ENCODE results near the gene KLHL35. TPM values are rescaled to one million over a fixed set of nuclear protein-coding genes. Genes with fewer than 3 reads are reported as not detected.

The KLHL35 gene
- total and polyA plus RNA-seq, 2 of the 4 experiments (the other 2 are of a cell fraction): 1.6 to 3.3 TPM

DNA sequence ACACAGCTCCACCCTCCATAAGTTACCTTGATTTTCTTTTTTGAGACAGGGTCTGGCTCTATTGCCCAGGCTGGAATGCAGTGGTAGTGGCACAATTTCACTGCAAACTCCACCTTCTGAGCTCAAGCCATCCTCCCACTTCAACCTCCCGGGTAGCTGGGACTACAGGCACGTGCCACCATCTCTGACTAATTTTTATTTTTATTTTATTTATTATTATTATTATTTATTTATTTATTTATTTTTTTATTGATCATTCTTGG, 24.1 kb downstream of the KLHL35 start:
- ChIA-PET POLR2A (ENCODE audit: unreplicated experiment) (no interaction called here), CTCF (interaction anchor here (1.7 kb wide), 1 partner anchor 10 kb away, joined by 3 read pairs; no protein-coding TSS in a partner anchor)
- WGBS, 2 experiments (ENCODE audit: extremely low coverage in 2 of 2, insufficient read length in 1 of 2): no CpG with 5 or more reads among the region's 2 CpGs
- Histone ChIP-seq H4K91ac (ENCODE audit: insufficient read depth, low read depth, low read length) (no peak overlapping the region), H3K4me3 (ENCODE audit: insufficient read depth, low read depth, low read length) (no peak overlapping the region), H3K9me3 (ENCODE audit: control insufficient read depth, insufficient read depth, low read length) (no peaks in the 10 kb centered on the region), H4K20me1 (ENCODE audit: insufficient read depth, low read length) (peaks cover 60% of the 10 kb centered on the region), H3K18ac (ENCODE audit: low read depth, low read length) (no peak overlapping the region), H2BK5ac (ENCODE audit: low read depth, low read length, poor library complexity, severe bottlenecking) (no peak overlapping the region), H2BK15ac (ENCODE audit: low read depth, low read length) (no peak overlapping the region), H3K27me3 (ENCODE audit: control insufficient read depth, insufficient read depth, low read length) (no peaks in the 10 kb centered on the region), H3K9me1 (ENCODE audit: insufficient read depth, low read length) (no peaks in the 10 kb centered on the region), H3K79me1 (ENCODE audit: low read depth in 1 of 2, low read length in 2 of 2) (peaks cover 15 to 58% of the 10 kb centered on the region in 2 experiments; a peak in 3 of 4 replicates), H3K4me1 (ENCODE audit: control insufficient read depth, insufficient read depth, low read length) (no peaks in the 10 kb centered on the region; the same call in 1 of the 2 replicates), H2AK5ac (ENCODE audit: low read depth, low read length) (no peak overlapping the region), H4K5ac (ENCODE audit: low read depth, low read length) (no peak overlapping the region), H3K4me2 (ENCODE audit: low read depth, low read length) (no peak overlapping the region), H3K23ac (ENCODE audit: low read depth, low read length) (no peak overlapping the region), H4K8ac (ENCODE audit: low read depth in 2 of 2, low read length in 2 of 2) (no peak overlapping the region), H2BK20ac (ENCODE audit: low read depth, low read length) (no peak overlapping the region), H3K4ac (ENCODE audit: low read depth, low read length) (no peak overlapping the region), H2AFZ (replicated peaks; ENCODE audit: low read length, poor library complexity) (no peak overlapping the region), H2BK120ac (ENCODE audit: low read depth, low read length) (no peak overlapping the region), H3K9ac (ENCODE audit: low read depth, low read length) (no peak overlapping the region), H2AK9ac (replicated peaks; ENCODE audit: low read depth, low read length, poor library complexity) (no peak overlapping the region), H3K14ac (replicated peaks; ENCODE audit: low read depth, low read length) (no peak overlapping the region), H3K36me3 (ENCODE audit: control insufficient read depth, insufficient read depth, low read length) (peaks cover 52% of the 10 kb centered on the region), H3K56ac (ENCODE audit: extremely low read depth, insufficient read depth, low read length) (no peak overlapping the region), H3K27ac (ENCODE audit: insufficient read depth, low read length) (no peak overlapping the region)
- no TSS peak for BruUV-seq (replicated peaks)
- intact Hi-C loops (cut with micrococcal nuclease): loop anchor here (1.0 kb wide), 1 partner anchor 123 kb away; no protein-coding TSS in a partner anchor
- ATAC-seq (ENCODE audit: low read depth) (no peak), DNase-seq (no peak)
- dilution Hi-C loops (cut with HindIII; ENCODE audit: low sequenced_read_pairs, unreplicated experiment): no loop called here
- TF ChIP-seq USF2 (IDR thresholded peaks at IDR 0.05; ENCODE audit: low read depth, low read length) (no peak), SMC3 (IDR thresholded peaks at IDR 0.05; ENCODE audit: low read depth, low read length) (no peak), MAFK (IDR thresholded peaks at IDR 0.05; ENCODE audit: low read depth, low read length) (no peak), NFE2L2 (IDR thresholded peaks at IDR 0.05; ENCODE audit: low read depth, low read length) (no peak), RAD21 (IDR thresholded peaks at IDR 0.05; ENCODE audit: low read length) (no peak), CEBPB (IDR thresholded peaks at IDR 0.05; ENCODE audit: low read depth, low read length) (no peak), CHD1 (IDR thresholded peaks at IDR 0.05; ENCODE audit: low read depth, low read length) (no peak), CTCF (conservative IDR thresholded peaks at IDR 0.05; ENCODE audit: low read depth, low read length) (no peak), POLR2A (IDR thresholded peaks at IDR 0.05; ENCODE audit: low read depth, low read length) (no peak), RCOR1 (IDR thresholded peaks at IDR 0.05; ENCODE audit: insufficient replicate concordance, low read length) (no peak), MXI1 (IDR thresholded peaks at IDR 0.05; ENCODE audit: borderline replicate concordance, low read depth, low read length) (no peak), RFX5 (IDR thresholded peaks at IDR 0.05; ENCODE audit: low read depth, low read length) (no peak), MAZ (IDR thresholded peaks at IDR 0.05; ENCODE audit: borderline replicate concordance, low read depth, low read length) (no peak), BHLHE40 (IDR thresholded peaks at IDR 0.05; ENCODE audit: low read depth, low read length) (no peak), FOS (IDR thresholded peaks at IDR 0.05; ENCODE audit: low read depth, low read length) (no peak)
- TF ChIP-seq, protein P1, sequence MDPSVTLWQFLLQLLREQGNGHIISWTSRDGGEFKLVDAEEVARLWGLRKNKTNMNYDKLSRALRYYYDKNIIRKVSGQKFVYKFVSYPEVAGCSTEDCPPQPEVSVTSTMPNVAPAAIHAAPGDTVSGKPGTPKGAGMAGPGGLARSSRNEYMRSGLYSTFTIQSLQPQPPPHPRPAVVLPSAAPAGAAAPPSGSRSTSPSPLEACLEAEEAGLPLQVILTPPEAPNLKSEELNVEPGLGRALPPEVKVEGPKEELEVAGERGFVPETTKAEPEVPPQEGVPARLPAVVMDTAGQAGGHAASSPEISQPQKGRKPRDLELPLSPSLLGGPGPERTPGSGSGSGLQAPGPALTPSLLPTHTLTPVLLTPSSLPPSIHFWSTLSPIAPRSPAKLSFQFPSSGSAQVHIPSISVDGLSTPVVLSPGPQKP (IDR thresholded peaks at IDR 0.05; ENCODE audit: borderline replicate concordance, low read depth, low read length): no peak
- in situ Hi-C loops (cut with MboI; ENCODE audit: low sequenced_read_pairs): no loop called here

Data from IMR-90 (cell line).